ENCODE measurements around the gene ITPRIPL1. TPM values are rescaled to one million over a fixed set of nuclear protein-coding genes. Genes with fewer than 3 reads are reported as not detected.

Gene ITPRIPL1
- total RNA-seq, 1 donor from 2014 or later, result 1.5 TPM

- TF ChIP-seq POLR2A (IDR thresholded peaks at IDR 0.05) (no peak), POLR2AphosphoS5 (IDR thresholded peaks at IDR 0.05; ENCODE audit: insufficient read depth in 1 of 2, low read depth in 1 of 2) (no peak)
- TF ChIP-seq, protein P1, sequence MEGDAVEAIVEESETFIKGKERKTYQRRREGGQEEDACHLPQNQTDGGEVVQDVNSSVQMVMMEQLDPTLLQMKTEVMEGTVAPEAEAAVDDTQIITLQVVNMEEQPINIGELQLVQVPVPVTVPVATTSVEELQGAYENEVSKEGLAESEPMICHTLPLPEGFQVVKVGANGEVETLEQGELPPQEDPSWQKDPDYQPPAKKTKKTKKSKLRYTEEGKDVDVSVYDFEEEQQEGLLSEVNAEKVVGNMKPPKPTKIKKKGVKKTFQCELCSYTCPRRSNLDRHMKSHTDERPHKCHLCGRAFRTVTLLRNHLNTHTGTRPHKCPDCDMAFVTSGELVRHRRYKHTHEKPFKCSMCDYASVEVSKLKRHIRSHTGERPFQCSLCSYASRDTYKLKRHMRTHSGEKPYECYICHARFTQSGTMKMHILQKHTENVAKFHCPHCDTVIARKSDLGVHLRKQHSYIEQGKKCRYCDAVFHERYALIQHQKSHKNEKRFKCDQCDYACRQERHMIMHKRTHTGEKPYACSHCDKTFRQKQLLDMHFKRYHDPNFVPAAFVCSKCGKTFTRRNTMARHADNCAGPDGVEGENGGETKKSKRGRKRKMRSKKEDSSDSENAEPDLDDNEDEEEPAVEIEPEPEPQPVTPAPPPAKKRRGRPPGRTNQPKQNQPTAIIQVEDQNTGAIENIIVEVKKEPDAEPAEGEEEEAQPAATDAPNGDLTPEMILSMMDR (IDR thresholded peaks at IDR 0.05), result no peak
- Histone ChIP-seq H3K4me1 (peaks cover 35% of the 10 kb centered on the region), H3K4me3 (peak overlapping the region; percentile 72 to 93), H3K27me3 (no peaks in the 10 kb centered on the region), H3K9me3 (no peaks in the 10 kb centered on the region), H3K36me3 (peaks cover 0 to 23% of the 10 kb centered on the region in 2 donors), H3K27ac (peak overlapping the region; percentile 80)
- DNase-seq (ENCODE audit: extremely low spot score in 2 of 2), result no peak
- intact Hi-C loops (cut with DNase I), result no loop called here
Observed at GRCh38 chr2:96306370-96306769, 18.7 kb upstream of the ITPRIPL1 start.

- DNase-seq (ENCODE audit: extremely low spot score in 2 of 2), result no peak
- TF ChIP-seq POLR2AphosphoS5 (IDR thresholded peaks at IDR 0.05; ENCODE audit: insufficient read depth in 1 of 2, low read depth in 1 of 2) (no peak), POLR2A (IDR thresholded peaks at IDR 0.05) (no peak)
- TF ChIP-seq, protein P1 (IDR thresholded peaks at IDR 0.05), result no peak
- peaks cover 24% of the 10 kb centered on the region for H3K4me1 ChIP-seq
- H3K27me3 ChIP-seq, result no peaks in the 10 kb centered on the region
- no peaks in the 10 kb centered on the region for H3K9me3 ChIP-seq
- intact Hi-C loops (cut with DNase I), result no loop called here
- no peak overlapping the region for H3K4me3 ChIP-seq
- peaks cover 0 to 4% of the 10 kb centered on the region in 2 donors for H3K36me3 ChIP-seq
- no peak overlapping the region for H3K27ac ChIP-seq
Observed at GRCh38 chr2:96308248-96308647, 16.9 kb upstream of the ITPRIPL1 start.

DNA sequence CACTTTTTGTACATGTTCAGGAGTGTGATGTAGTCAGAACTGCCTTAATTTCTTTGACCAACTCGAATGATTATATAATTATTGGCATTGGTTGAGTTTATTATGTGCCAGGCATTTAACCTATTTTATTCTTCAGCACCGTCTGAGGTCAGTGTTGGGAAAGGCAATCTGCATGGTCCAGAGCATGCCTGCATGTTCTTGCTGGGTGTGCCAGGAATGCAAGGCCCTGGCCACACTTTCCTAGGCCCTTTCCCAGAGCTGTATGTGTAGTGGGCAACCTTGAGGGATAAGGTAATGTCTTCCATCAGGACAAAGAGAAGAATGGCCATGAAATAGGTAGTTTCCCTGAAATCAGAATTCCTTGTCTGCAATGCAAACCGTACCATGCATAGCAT lies 10.1 kb upstream of the ITPRIPL1 start:
- H3K27ac ChIP-seq, result no peak overlapping the region
- TF ChIP-seq, protein P1 (IDR thresholded peaks at IDR 0.05), result no peak
- TF ChIP-seq POLR2AphosphoS5 (IDR thresholded peaks at IDR 0.05; ENCODE audit: insufficient read depth in 1 of 2, low read depth in 1 of 2), result no peak
- TF ChIP-seq POLR2A (IDR thresholded peaks at IDR 0.05), result no peak
- intact Hi-C loops (cut with DNase I), result no loop called here
- no peaks in the 10 kb centered on the region for H3K9me3 ChIP-seq
- DNase-seq (ENCODE audit: extremely low spot score in 2 of 2), result no peak
- H3K4me3 ChIP-seq, result no peak overlapping the region
- H3K4me1 ChIP-seq, result no peaks in the 10 kb centered on the region
- no peaks in the 10 kb centered on the region for H3K36me3 ChIP-seq
- H3K27me3 ChIP-seq, result no peaks in the 10 kb centered on the region

DNA sequence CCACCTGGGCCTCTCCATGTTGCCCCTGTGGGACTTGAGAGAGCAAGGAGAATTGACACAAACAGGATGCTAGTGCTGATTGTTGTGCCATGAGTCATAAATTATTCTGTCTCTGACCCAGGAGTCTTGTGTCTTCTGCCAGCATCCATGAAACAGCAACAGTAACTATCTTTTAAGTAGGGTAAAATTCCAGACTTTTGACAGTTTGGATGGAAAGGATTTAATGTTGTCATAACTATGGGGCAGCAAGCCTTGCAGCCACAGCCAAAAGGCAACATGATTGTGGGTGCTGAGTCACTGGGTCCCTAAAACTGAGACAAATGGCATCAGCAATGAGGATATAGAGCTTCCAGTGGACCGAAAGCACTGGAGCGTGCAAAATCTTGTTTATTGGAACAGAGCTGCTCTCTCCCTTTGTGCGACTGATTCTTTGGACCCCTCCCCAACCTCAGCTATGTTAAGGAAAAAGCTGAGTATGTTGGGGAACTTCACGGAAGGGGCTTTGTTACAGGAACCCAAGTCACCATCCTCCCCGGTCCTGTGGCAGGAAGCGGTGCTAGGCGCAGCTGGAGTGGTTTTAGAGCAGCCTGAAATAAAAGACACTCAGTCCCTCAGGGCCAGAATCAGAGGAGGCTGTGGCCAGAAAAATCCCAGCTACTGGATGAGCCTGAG lies 9.6 kb upstream of the ITPRIPL1 start:
- TF ChIP-seq, protein P1 (IDR thresholded peaks at IDR 0.05), result no peak
- TF ChIP-seq POLR2A (IDR thresholded peaks at IDR 0.05) (no peak), POLR2AphosphoS5 (IDR thresholded peaks at IDR 0.05; ENCODE audit: insufficient read depth in 1 of 2, low read depth in 1 of 2) (no peak)
- intact Hi-C loops (cut with DNase I), result no loop called here
- no peaks in the 10 kb centered on the region for H3K27me3 ChIP-seq
- no peak for DNase-seq (ENCODE audit: extremely low spot score in 2 of 2)
- H3K36me3 ChIP-seq, result no peaks in the 10 kb centered on the region
- H3K4me1 ChIP-seq, result peaks cover 3% of the 10 kb centered on the region
- H3K4me3 ChIP-seq, result no peak overlapping the region
- H3K27ac ChIP-seq, result no peak overlapping the region
- H3K9me3 ChIP-seq, result no peaks in the 10 kb centered on the region

DNA sequence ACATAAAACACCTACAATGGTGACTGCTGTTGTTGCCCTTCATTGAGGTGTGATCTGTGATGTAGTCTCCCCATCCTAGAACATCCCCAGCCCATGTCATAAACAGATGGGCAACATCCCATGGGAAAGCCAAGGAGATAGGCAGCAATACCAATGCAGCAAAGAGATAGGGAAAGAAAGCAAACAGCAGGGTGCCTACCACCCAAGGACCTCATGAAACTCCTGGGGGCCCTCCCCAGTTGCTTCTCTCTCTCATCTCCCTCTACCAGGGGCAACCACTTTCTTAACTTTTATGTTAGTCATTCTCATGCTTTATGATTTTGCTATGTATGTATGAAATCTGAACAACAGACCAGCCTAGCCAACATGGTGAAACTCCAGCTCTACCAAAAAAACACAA lies 8.1 kb upstream of the ITPRIPL1 start:
- Histone ChIP-seq H3K9me3 (no peaks in the 10 kb centered on the region), H3K27me3 (no peaks in the 10 kb centered on the region), H3K4me3 (no peak overlapping the region), H3K27ac (no peak overlapping the region), H3K4me1 (peaks cover 14% of the 10 kb centered on the region), H3K36me3 (no peaks in the 10 kb centered on the region)
- intact Hi-C loops (cut with DNase I), result no loop called here
- DNase-seq (ENCODE audit: extremely low spot score in 2 of 2), result no peak
- TF ChIP-seq POLR2AphosphoS5 (IDR thresholded peaks at IDR 0.05; ENCODE audit: insufficient read depth in 1 of 2, low read depth in 1 of 2) (no peak), POLR2A (IDR thresholded peaks at IDR 0.05) (no peak)
- TF ChIP-seq, protein P1 (IDR thresholded peaks at IDR 0.05), result no peak

Data from vagina (tissue), 2 donors.